ENCODE measurements around the gene CDH6. TPM values are rescaled to one million over a fixed set of nuclear protein-coding genes. Genes with fewer than 3 reads are reported as not detected.

The CDH6 gene
- total RNA-seq, 2 donors from 2014 or later, result 1.1 to 2.2 TPM

DNA sequence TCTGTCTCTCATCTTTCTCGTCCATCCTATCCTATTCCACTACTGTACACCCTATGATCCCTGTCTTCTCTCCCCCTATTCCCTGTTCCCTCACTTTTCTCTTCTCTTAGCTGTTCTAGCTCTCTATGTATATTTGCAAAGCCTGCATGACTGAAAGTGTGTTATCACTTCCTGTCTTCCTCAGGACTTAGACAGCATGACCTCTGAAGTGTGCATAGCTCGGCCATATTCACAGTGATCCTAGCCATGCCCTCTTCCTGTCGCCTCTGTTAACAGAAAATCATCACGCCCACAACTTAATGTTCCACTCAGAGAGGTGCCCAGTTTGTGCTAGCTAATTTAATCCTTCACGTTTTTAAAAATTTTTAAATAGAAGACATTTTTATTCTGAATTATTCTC is 35.8 kb upstream of the CDH6 start:
- H3K27ac ChIP-seq, result no peak overlapping the region
- no peak for DNase-seq (ENCODE audit: low spot score)
- no peaks in the 10 kb centered on the region for H3K27me3 ChIP-seq
- no peak overlapping the region for H3K4me3 ChIP-seq
- no peaks in the 10 kb centered on the region for H3K36me3 ChIP-seq
- TF ChIP-seq, protein P1, sequence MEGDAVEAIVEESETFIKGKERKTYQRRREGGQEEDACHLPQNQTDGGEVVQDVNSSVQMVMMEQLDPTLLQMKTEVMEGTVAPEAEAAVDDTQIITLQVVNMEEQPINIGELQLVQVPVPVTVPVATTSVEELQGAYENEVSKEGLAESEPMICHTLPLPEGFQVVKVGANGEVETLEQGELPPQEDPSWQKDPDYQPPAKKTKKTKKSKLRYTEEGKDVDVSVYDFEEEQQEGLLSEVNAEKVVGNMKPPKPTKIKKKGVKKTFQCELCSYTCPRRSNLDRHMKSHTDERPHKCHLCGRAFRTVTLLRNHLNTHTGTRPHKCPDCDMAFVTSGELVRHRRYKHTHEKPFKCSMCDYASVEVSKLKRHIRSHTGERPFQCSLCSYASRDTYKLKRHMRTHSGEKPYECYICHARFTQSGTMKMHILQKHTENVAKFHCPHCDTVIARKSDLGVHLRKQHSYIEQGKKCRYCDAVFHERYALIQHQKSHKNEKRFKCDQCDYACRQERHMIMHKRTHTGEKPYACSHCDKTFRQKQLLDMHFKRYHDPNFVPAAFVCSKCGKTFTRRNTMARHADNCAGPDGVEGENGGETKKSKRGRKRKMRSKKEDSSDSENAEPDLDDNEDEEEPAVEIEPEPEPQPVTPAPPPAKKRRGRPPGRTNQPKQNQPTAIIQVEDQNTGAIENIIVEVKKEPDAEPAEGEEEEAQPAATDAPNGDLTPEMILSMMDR (IDR thresholded peaks at IDR 0.05), result no peak
- no peaks in the 10 kb centered on the region for H3K4me1 ChIP-seq
- H3K9me3 ChIP-seq, result no peaks in the 10 kb centered on the region

GRCh38 chr5:31158686-31159085 is 34.8 kb upstream of the CDH6 start:
- TF ChIP-seq, protein P1 (IDR thresholded peaks at IDR 0.05), result no peak
- H3K27me3 ChIP-seq, result no peaks in the 10 kb centered on the region
- H3K4me1 ChIP-seq, result no peaks in the 10 kb centered on the region

GRCh38 chr5:31161781-31162181 is 31.7 kb upstream of the CDH6 start:
- DNase-seq (ENCODE audit: low spot score), result no peak
- no peak overlapping the region for H3K4me3 ChIP-seq
- H3K4me1 ChIP-seq, result no peaks in the 10 kb centered on the region
- TF ChIP-seq, protein P1 (IDR thresholded peaks at IDR 0.05), result no peak
- no peaks in the 10 kb centered on the region for H3K9me3 ChIP-seq
- no peaks in the 10 kb centered on the region for H3K27me3 ChIP-seq
- H3K36me3 ChIP-seq, result no peaks in the 10 kb centered on the region
- H3K27ac ChIP-seq, result no peak overlapping the region

More at GRCh38 chr5:31158686-31159085, 34.8 kb upstream of the CDH6 start:
- H3K27ac ChIP-seq, result no peak overlapping the region
- H3K4me3 ChIP-seq, result no peak overlapping the region
- no peaks in the 10 kb centered on the region for H3K9me3 ChIP-seq
- DNase-seq (ENCODE audit: low spot score), result no peak
- no peaks in the 10 kb centered on the region for H3K36me3 ChIP-seq

GRCh38 chr5:31165729-31166128 is 27.8 kb upstream of the CDH6 start:
- H3K36me3 ChIP-seq, result no peaks in the 10 kb centered on the region
- TF ChIP-seq, protein P1 (IDR thresholded peaks at IDR 0.05), result no peak

GRCh38 chr5:31169379-31169778 is 24.1 kb upstream of the CDH6 start:
- TF ChIP-seq, protein P1 (IDR thresholded peaks at IDR 0.05), result no peak
- Histone ChIP-seq H3K27ac (no peak overlapping the region), H3K27me3 (no peaks in the 10 kb centered on the region), H3K9me3 (no peaks in the 10 kb centered on the region), H3K4me3 (no peak overlapping the region), H3K4me1 (no peaks in the 10 kb centered on the region), H3K36me3 (no peaks in the 10 kb centered on the region)
- DNase-seq (ENCODE audit: low spot score), result no peak

More at GRCh38 chr5:31165729-31166128, 27.8 kb upstream of the CDH6 start:
- H3K27me3 ChIP-seq, result no peaks in the 10 kb centered on the region
- H3K4me1 ChIP-seq, result no peaks in the 10 kb centered on the region
- no peaks in the 10 kb centered on the region for H3K9me3 ChIP-seq
- no peak overlapping the region for H3K4me3 ChIP-seq
- no peak for DNase-seq (ENCODE audit: low spot score)
- H3K27ac ChIP-seq, result no peak overlapping the region

DNA sequence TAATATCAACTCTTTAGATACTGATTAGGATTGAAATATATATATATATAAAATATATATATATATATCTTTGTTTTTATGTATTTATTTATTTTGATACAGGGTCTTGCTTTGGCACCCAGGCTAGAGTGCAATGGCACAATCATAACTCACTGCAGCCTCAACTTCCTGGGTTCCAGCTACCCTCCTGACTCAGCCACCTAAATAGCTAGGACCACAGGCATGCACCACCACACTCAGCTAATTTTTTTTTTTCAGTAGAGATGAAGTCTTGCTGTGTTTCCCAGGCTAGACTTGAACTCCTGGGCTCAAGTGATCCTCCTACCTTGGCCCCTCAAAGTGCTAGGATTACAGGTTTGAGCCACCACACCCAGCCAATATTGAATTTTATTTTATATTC is 20.6 kb upstream of the CDH6 start:
- DNase-seq (ENCODE audit: low spot score), result no peak
- TF ChIP-seq, protein P1 (IDR thresholded peaks at IDR 0.05), result no peak
- Histone ChIP-seq H3K9me3 (no peaks in the 10 kb centered on the region), H3K27ac (no peak overlapping the region), H3K27me3 (no peaks in the 10 kb centered on the region), H3K4me1 (no peaks in the 10 kb centered on the region), H3K4me3 (no peak overlapping the region), H3K36me3 (no peaks in the 10 kb centered on the region)

All from right atrium auricular region (tissue), 2 donors.